Measurements from ENCODE around the gene ELF3. TPM values are rescaled to one million over a fixed set of nuclear protein-coding genes. Genes with fewer than 3 reads are reported as not detected.
A peak's percentile ranks its signal among the peaks of the same experiment; 100 is the strongest.

The ELF3 gene
- total and polyA plus RNA-seq, 2 of the 13 experiments (the other 11 are each of a cell fraction or from before 2014, with no cell fraction given): 11.5 to 55.1 TPM

GRCh38 chr1:202018468-202019234 is 8.3 kb downstream of the ELF3 start (continued):
- TF ChIP-seq, protein P1, sequence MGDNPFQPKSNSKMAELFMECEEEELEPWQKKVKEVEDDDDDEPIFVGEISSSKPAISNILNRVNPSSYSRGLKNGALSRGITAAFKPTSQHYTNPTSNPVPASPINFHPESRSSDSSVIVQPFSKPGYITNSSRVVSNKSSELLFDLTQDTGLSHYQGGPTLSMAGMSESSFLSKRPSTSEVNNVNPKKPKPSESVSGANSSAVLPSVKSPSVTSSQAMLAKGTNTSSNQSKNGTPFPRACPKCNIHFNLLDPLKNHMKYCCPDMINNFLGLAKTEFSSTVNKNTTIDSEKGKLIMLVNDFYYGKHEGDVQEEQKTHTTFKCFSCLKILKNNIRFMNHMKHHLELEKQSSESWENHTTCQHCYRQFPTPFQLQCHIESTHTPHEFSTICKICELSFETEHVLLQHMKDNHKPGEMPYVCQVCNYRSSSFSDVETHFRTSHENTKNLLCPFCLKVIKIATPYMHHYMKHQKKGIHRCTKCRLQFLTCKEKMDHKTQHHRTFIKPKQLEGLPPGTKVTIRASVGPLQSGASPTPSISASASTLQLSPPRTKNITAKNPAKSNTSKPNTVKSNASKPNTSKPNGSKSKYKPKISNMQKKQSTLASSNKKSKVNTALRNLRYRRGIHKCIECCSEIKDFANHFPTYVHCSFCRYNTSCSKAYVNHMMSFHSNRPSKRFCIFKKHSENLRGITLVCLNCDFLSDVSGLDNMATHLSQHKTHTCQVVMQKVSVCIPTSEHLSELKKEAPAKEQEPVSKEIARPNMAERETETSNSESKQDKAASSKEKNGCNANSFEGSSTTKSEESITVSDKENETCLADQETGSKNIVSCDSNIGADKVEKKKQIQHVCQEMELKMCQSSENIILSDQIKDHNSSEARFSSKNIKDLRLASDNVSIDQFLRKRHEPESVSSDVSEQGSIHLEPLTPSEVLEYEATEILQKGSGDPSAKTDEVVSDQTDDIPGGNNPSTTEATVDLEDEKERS (CRISPR knock-in tag; IDR thresholded peaks at IDR 0.05): 0 out of 2 replicates have a peak, but pooled peaks have one; percentile 21
- TF ChIP-seq CHD2 (IDR thresholded peaks at IDR 0.05; ENCODE audit: low read depth, low read length): no peak
- no peak for TF ChIP-seq ZNF468 (CRISPR knock-in tag; IDR thresholded peaks at IDR 0.05)
- no peak for TF ChIP-seq TRIM24 (CRISPR knock-in tag; IDR thresholded peaks at IDR 0.05)
- peak; percentile 54; the same call in 1 of the 2 replicates for TF ChIP-seq ZNF788 (CRISPR knock-in tag; IDR thresholded peaks at IDR 0.05; ENCODE audit: borderline replicate concordance)
- TF ChIP-seq, protein P2, sequence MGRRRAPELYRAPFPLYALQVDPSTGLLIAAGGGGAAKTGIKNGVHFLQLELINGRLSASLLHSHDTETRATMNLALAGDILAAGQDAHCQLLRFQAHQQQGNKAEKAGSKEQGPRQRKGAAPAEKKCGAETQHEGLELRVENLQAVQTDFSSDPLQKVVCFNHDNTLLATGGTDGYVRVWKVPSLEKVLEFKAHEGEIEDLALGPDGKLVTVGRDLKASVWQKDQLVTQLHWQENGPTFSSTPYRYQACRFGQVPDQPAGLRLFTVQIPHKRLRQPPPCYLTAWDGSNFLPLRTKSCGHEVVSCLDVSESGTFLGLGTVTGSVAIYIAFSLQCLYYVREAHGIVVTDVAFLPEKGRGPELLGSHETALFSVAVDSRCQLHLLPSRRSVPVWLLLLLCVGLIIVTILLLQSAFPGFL (CRISPR knock-in tag; IDR thresholded peaks at IDR 0.05): no peak
- peak; percentile 81 for TF ChIP-seq ZMYM2 (CRISPR knock-in tag; IDR thresholded peaks at IDR 0.05)
- TF ChIP-seq, protein P3, sequence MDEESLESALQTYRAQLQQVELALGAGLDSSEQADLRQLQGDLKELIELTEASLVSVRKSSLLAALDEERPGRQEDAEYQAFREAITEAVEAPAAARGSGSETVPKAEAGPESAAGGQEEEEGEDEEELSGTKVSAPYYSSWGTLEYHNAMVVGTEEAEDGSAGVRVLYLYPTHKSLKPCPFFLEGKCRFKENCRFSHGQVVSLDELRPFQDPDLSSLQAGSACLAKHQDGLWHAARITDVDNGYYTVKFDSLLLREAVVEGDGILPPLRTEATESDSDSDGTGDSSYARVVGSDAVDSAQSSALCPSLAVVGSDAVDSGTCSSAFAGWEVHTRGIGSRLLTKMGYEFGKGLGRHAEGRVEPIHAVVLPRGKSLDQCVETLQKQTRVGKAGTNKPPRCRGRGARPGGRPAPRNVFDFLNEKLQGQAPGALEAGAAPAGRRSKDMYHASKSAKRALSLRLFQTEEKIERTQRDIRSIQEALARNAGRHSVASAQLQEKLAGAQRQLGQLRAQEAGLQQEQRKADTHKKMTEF (CRISPR knock-in tag; IDR thresholded peaks at IDR 0.05): no peak; the same call in 1 of the 2 replicates
- TF ChIP-seq ZNF605 (CRISPR knock-in tag; IDR thresholded peaks at IDR 0.05): peak; percentile 71
- TF ChIP-seq KDM5B (CRISPR knock-in tag; IDR thresholded peaks at IDR 0.05; ENCODE audit: borderline replicate concordance): peak; percentile 67; the same call in 1 of the 2 replicates
- TF ChIP-seq HMG20A (CRISPR knock-in tag; IDR thresholded peaks at IDR 0.05; ENCODE audit: borderline replicate concordance): peak; percentile 30; the same call in 1 of the 2 replicates
- TF ChIP-seq ZNF839 (CRISPR knock-in tag; IDR thresholded peaks at IDR 0.05; ENCODE audit: borderline replicate concordance): 0 out of 2 replicates have a peak, but pooled peaks have one; percentile 21
- TF ChIP-seq RFX3 (CRISPR knock-in tag; IDR thresholded peaks at IDR 0.05): no peak
- peak; percentile 73; the same call in 1 of the 2 replicates for TF ChIP-seq FOXO1 (CRISPR knock-in tag; IDR thresholded peaks at IDR 0.05)
- TF ChIP-seq MED1 (CRISPR knock-in tag; IDR thresholded peaks at IDR 0.05): peak; percentile 49; the same call in 1 of the 2 replicates
- TF ChIP-seq CEBPG (CRISPR knock-in tag; IDR thresholded peaks at IDR 0.05): peak; percentile 2; the same call in 1 of the 2 replicates
- 0 out of 2 replicates have a peak, but pooled peaks have one; percentile 25 for TF ChIP-seq RAD51 (IDR thresholded peaks at IDR 0.05; ENCODE audit: borderline replicate concordance)
- no peak for TF ChIP-seq SOX6 (IDR thresholded peaks at IDR 0.05)
- peak; percentile 82; the same call in 1 of the 2 replicates for TF ChIP-seq SOX6 (CRISPR knock-in tag; IDR thresholded peaks at IDR 0.05)
- TF ChIP-seq ZNF317 (CRISPR knock-in tag; IDR thresholded peaks at IDR 0.05): peak; percentile 57; the same call in 1 of the 2 replicates
- peak; percentile 82 for TF ChIP-seq XRCC5 (optimal IDR thresholded peaks at IDR 0.05; ENCODE audit: low read length)
- TF ChIP-seq DDIT3 (CRISPR knock-in tag; IDR thresholded peaks at IDR 0.05): no peak
- no peak for TF ChIP-seq NONO (IDR thresholded peaks at IDR 0.05)
- peak; percentile 51; the same call in 1 of the 2 replicates for TF ChIP-seq NONO (CRISPR knock-in tag; conservative IDR thresholded peaks at IDR 0.05)
- TF ChIP-seq TOPORS (CRISPR knock-in tag; IDR thresholded peaks at IDR 0.05): no peak
